GM12874 (cell line): ENCODE data around the gene ZBTB17.
A peak's percentile ranks its signal among the peaks of the same experiment; 100 is the strongest.

ENCODE experiments used
- TF ChIP-seq, protein P1 (sequence below): IDR thresholded peaks from 2 replicates; pipeline ENCODE4 v1.5.1; 2011; ENCODE audit warnings: low read depth, mild to moderate bottlenecking, control low read depth, low read length, moderate library complexity; ENCODE audit not compliant: insufficient read depth

The ZBTB17 gene

DNA sequence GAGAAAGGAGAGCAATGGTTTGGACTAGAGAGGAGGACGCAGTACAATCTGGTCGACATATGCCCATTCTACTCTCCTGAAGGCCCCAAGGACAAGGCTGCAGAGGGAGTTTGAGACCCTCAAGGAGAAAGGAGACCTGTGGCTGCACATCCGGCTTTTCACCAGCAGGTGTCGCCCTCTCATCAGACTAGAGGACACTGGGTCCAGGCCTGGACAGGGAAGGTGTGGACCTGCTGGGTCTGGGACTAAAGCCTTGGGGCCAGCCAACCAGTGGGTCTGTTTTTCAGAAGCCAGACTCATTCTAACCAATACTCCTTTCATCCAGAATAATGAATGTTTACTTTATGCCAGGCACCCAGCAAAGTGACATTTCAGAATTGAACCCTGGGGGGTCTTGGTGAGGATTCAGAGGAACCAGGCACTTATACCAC, 33.1 kb upstream of the ZBTB17 start:
- TF ChIP-seq, protein P1, sequence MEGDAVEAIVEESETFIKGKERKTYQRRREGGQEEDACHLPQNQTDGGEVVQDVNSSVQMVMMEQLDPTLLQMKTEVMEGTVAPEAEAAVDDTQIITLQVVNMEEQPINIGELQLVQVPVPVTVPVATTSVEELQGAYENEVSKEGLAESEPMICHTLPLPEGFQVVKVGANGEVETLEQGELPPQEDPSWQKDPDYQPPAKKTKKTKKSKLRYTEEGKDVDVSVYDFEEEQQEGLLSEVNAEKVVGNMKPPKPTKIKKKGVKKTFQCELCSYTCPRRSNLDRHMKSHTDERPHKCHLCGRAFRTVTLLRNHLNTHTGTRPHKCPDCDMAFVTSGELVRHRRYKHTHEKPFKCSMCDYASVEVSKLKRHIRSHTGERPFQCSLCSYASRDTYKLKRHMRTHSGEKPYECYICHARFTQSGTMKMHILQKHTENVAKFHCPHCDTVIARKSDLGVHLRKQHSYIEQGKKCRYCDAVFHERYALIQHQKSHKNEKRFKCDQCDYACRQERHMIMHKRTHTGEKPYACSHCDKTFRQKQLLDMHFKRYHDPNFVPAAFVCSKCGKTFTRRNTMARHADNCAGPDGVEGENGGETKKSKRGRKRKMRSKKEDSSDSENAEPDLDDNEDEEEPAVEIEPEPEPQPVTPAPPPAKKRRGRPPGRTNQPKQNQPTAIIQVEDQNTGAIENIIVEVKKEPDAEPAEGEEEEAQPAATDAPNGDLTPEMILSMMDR = peak; percentile 96

DNA sequence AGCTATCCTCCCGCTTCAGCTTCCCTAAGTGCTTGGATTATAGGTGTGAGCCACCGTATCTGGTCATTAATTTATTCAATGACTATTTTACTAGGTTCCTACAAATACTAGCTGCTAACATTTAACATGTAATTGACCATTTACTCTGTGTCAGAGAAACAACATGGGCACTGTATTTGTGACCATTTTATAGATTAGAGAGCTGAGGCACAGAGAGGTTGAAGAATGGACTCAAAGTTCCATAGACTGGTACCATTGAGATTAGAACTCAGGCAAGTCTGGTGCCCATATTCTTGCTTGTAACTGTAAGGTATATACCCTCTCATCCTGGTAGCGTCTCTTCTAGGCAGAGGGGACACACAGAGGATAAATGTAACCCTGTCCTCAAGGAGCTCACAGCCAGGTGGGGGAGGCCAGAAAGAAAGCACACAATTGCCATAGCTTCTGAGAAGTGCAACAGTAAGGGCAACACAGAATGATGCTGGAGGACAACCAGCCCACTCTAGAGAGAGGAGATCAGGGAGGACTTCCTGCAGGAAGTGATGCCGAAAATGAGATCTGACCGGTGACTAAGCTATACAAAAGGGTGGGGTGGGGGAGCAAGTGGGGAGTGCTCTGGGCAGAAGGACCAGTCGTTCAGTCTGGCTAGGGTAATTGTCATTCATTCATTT, 31.9 kb upstream of the ZBTB17 start:
- TF ChIP-seq, protein P1 = no peak

DNA sequence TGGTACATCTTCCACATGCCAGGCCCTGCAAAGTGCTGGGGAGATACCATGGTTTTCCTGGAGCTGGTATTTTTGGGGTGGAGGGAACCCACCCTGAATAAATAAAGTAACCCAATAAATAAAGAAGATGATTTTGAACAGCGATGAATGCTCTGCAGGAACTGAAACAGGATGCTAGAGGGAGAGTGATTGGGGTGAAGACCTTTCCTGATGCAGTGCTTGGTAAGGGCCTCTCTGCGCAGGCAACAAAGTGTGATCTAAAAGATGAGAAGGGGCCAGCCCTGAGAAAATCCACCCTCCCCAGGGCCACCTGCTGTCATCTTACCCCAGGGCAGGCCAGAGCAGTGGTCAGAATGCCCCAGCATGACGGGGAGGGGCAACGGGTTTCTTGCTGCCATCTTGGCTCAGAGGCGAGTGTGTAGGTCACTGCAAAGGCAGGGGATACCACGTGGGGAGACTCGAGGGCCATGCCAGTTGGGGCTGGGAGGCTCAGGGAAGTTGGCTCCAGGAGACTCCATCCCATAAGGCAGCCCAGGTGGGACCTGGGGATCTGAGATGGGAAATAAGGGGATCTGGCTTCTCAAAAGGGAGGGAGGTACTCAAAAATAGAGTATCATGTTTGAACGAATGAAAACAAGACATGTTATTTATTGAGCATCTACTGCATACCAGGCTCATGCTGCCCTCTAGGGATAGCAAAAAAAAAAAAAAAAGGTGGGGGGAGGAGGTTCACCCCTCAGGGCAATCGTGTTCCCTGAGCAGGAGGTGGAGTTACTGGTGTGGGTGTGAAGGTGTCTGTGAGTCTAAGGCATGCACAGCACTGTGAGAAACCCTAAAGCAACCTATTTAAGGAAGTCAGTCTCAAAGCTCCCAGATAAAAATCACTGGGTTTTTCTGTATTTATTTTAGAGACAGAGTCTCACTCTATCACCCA, 30.9 kb upstream of the ZBTB17 start:
- TF ChIP-seq, protein P1 = 0 out of 2 replicates have a peak, but pooled peaks have one; percentile 16

DNA sequence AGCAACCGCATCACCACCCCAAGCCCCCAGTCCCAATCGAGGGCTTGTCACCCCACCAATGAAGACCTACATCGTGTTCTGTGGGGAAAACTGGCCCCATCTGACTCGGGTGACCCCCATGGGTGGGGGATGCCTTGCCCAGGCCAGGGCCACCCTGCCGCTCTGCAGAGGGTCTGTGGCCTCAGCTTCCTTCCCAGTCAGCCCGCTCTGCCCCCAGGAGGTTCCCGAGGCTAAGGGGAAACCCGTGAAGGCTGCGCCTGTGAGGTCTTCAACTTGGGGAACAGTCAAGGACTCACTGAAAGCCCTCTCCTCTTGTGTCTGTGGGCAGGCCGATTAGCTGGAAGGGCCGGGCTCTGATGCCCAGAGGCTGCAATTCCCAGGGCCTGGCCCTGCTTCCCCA, 30.1 kb upstream of the ZBTB17 start:
- TF ChIP-seq, protein P1 = no peak

DNA sequence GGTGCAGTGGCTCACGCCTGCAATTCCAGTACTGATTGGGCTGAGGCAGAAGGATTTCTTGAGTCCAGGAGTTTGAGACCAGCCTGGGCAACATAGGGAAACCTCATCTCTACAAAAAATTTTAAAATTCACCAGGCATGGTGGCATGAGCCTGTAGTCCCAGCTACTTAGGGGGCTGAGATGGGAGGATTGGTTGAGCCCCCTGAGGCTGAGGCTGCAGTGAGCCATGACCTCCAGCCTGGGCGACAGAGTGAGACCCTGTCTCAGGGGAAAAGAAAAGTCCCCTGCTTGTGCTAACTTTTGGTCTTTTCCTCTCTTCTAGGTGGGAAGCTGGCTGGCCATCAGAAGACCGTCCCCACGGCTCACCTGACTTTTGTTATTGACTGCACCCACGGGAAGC, 29.7 kb upstream of the ZBTB17 start:
- TF ChIP-seq, protein P1 = no peak

DNA sequence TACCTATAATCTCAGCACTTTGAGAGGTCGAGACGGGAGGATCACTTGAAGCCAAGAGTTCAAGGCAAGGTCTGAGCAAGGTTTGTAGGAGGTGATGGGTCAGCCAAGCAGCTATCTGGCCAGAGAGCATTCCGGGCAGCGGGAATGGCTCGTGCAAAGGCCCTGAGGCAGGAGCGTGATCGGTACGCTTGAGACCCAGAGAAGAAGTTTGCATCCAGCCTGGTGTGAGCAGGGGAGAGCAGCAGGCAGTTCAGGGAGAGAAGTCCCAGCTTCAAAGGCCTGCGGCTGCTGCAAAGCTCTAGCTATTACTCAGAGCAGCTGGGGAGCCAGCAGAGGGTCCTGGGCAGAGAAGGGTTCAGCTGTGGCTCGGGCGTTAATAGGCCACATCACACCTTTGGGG, 23.0 kb upstream of the ZBTB17 start:
- TF ChIP-seq, protein P1 = no peak

DNA sequence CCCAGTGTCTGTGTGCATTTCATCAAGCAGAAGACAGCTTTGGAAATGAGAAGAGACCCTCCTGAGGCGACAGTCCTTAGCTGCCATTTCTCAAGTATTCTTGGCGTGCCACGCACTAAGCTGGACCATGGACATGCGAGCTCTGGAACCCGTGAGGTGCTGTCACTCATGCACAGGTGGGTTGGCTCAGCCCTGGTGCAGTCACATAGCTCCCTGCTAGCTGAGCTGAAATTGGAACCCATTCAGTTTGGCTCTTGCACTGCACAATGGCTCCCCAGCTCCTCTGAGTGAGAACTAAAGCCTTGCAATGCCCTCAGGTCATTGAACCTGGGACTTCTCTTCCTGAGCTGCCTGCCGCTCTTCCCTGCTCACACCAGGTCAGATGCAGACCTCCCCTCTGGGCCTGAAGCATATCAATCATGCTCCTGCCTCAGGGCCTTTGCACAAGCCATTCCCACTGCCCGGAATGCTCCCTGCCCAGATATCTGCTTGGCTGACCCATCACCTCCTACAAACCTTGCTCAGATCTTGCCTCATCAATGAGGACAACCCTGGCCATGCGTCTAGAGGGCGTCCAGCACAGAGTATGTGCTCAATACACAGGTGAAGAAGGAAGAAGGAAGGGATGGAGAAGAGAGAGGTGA, 21.9 kb upstream of the ZBTB17 start:
- TF ChIP-seq, protein P1 = no peak
